Measurements from ENCODE around the gene RTN4RL2. TPM values are rescaled to one million over a fixed set of nuclear protein-coding genes. Genes with fewer than 3 reads are reported as not detected.

The RTN4RL2 gene
- total RNA-seq, 4 donors from 2014 or later: 0.13 to 2.8 (median 0.77) TPM

DNA sequence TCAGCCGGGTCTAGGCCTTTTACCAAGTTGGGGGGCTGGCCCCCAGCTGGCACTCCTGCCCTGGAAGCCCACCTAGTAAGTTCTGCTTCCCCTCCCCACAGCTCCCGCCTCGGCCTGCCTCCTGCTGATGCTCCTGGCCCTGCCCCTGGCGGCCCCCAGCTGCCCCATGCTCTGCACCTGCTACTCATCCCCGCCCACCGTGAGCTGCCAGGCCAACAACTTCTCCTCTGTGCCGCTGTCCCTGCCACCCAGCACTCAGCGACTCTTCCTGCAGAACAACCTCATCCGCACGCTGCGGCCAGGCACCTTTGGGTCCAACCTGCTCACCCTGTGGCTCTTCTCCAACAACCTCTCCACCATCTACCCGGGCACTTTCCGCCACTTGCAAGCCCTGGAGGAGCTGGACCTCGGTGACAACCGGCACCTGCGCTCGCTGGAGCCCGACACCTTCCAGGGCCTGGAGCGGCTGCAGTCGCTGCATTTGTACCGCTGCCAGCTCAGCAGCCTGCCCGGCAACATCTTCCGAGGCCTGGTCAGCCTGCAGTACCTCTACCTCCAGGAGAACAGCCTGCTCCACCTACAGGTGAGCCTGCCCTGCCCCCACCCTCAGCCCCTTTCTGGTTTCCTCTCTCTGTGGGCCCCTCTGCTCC lies 7.3 kb downstream of the RTN4RL2 start:
- intact Hi-C loops (cut with DNase I; ENCODE audit: low total_unique reads) (no loop called here), in situ Hi-C loops (cut with MboI; ENCODE audit: low sequenced_read_pairs in 4 of 4) (loop anchor here in 1 of 4 donors (25.0 kb wide), 2 partner anchors 170 to 1045 kb away; partner anchors contain the start of genes OR5B21 and YPEL4)
- H3K27ac ChIP-seq: no peak overlapping the region

DNA sequence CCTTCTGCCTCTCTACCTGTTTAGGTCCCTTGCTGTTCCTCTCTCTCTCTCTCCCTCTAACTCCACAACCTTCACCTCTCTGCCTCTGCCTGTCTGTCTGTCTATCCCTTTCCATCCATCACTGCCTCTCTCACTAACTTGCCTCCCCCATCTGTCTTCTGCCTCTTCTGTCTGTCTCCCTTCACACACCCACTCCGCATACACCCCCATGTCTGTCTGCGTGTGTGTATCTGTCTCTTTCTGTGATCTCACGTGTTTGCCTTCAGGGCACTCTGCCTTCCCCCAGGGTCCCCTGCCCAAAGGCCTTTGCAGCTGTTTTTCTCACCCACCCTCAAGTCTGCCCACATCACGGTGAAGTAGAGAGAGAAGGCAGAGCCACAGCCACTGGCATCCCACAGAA lies 7.9 kb downstream of the RTN4RL2 start:
- ATAC-seq: no peak
- H3K27me3 ChIP-seq: no peaks in the 10 kb centered on the region
- intact Hi-C loops (cut with DNase I; ENCODE audit: low total_unique reads) (no loop called here), in situ Hi-C loops (cut with MboI; ENCODE audit: low sequenced_read_pairs in 4 of 4) (loop anchor here in 1 of 4 donors (25.0 kb wide), 2 partner anchors 169 to 1044 kb away; partner anchors contain the start of genes OR5B21 and YPEL4)
- DNase-seq: no peak
- H3K4me1 ChIP-seq: no peaks in the 10 kb centered on the region
- H3K36me3 ChIP-seq: no peaks in the 10 kb centered on the region
- no peak for TF ChIP-seq POLR2A (IDR thresholded peaks at IDR 0.05)
- TF ChIP-seq, protein P1, sequence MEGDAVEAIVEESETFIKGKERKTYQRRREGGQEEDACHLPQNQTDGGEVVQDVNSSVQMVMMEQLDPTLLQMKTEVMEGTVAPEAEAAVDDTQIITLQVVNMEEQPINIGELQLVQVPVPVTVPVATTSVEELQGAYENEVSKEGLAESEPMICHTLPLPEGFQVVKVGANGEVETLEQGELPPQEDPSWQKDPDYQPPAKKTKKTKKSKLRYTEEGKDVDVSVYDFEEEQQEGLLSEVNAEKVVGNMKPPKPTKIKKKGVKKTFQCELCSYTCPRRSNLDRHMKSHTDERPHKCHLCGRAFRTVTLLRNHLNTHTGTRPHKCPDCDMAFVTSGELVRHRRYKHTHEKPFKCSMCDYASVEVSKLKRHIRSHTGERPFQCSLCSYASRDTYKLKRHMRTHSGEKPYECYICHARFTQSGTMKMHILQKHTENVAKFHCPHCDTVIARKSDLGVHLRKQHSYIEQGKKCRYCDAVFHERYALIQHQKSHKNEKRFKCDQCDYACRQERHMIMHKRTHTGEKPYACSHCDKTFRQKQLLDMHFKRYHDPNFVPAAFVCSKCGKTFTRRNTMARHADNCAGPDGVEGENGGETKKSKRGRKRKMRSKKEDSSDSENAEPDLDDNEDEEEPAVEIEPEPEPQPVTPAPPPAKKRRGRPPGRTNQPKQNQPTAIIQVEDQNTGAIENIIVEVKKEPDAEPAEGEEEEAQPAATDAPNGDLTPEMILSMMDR (IDR thresholded peaks at IDR 0.05 in 4 of 5, conservative IDR thresholded peaks at IDR 0.05 in 1 of 5): no peak
- H3K9me3 ChIP-seq: no peaks in the 10 kb centered on the region
- H3K27ac ChIP-seq: no peak overlapping the region
- no peak overlapping the region for H3K4me3 ChIP-seq

More for the DNA sequence above, 7.3 kb downstream of the RTN4RL2 start:
- DNase-seq: no peak
- ATAC-seq: no peak
- H3K4me3 ChIP-seq: no peak overlapping the region
- H3K36me3 ChIP-seq: no peaks in the 10 kb centered on the region
- TF ChIP-seq, protein P1 (IDR thresholded peaks at IDR 0.05 in 4 of 5, conservative IDR thresholded peaks at IDR 0.05 in 1 of 5): no peak
- no peak for TF ChIP-seq POLR2A (IDR thresholded peaks at IDR 0.05)
- no peaks in the 10 kb centered on the region for H3K27me3 ChIP-seq
- H3K9me3 ChIP-seq: no peaks in the 10 kb centered on the region
- no peaks in the 10 kb centered on the region for H3K4me1 ChIP-seq

DNA sequence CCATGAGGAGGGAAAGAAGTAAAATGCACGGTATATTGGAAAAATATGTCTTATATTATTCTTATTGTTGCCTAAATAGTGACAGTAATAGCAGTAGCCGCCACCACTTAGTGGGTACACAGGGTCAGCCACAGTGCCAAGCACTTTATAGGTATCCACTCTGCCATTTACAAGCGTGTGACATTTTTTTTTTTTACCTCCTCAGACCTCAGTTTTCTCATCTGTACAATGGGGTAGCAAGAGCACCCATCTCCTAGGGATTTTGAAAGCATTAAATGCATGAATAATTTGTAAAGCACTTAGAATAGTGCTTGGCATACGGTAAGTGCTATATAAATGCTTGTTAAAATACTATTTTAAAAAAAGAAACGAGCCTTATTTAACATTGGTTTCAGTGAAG lies 8.9 kb downstream of the RTN4RL2 start:
- H3K4me1 ChIP-seq: no peaks in the 10 kb centered on the region
- in situ Hi-C loops (cut with MboI; ENCODE audit: low sequenced_read_pairs in 4 of 4): loop anchor here in 1 of 4 donors (25.0 kb wide), 2 partner anchors 168 to 1043 kb away; partner anchors contain the start of genes OR5B21 and YPEL4
- no peaks in the 10 kb centered on the region for H3K36me3 ChIP-seq
- H3K27me3 ChIP-seq: no peaks in the 10 kb centered on the region
- intact Hi-C loops (cut with DNase I; ENCODE audit: low total_unique reads): no loop called here
- H3K4me3 ChIP-seq: no peak overlapping the region
- ATAC-seq (no peak), DNase-seq (no peak)
- TF ChIP-seq, protein P1 (IDR thresholded peaks at IDR 0.05 in 4 of 5, conservative IDR thresholded peaks at IDR 0.05 in 1 of 5): no peak
- TF ChIP-seq POLR2A (IDR thresholded peaks at IDR 0.05): no peak
- no peak overlapping the region for H3K27ac ChIP-seq
- H3K9me3 ChIP-seq: no peaks in the 10 kb centered on the region

DNA sequence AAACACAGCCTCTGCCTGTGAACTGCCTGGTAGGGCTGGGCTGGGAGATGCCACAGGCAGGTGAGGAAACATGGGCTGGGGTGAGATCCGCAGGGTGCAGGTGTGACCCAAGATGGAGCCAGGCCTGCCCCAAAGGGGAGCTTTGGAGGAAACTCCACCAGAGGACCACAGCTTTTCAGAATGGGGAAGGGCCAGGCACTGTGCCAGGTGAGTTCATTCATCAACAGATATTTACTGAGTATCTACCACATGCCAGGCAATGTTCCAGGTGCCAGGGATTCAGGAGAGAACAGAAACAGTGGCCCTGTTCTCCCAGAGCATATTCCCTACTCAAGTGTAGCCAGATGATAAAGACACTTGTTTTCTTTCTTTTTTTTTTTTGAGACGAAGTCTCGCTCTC lies 11.2 kb downstream of the RTN4RL2 start:
- Histone ChIP-seq H3K4me1 (peaks cover 7 to 9% of the 10 kb centered on the region in 2 donors), H3K36me3 (no peaks in the 10 kb centered on the region), H3K9me3 (no peaks in the 10 kb centered on the region), H3K27ac (no peak overlapping the region), H3K4me3 (no peak overlapping the region), H3K27me3 (no peaks in the 10 kb centered on the region)
- TF ChIP-seq, protein P1 (IDR thresholded peaks at IDR 0.05 in 4 of 5, conservative IDR thresholded peaks at IDR 0.05 in 1 of 5): no peak
- no peak for TF ChIP-seq POLR2A (IDR thresholded peaks at IDR 0.05)
- intact Hi-C loops (cut with DNase I; ENCODE audit: low total_unique reads): no loop called here
- in situ Hi-C loops (cut with MboI; ENCODE audit: low sequenced_read_pairs in 4 of 4): loop anchor here in 1 of 4 donors (25.0 kb wide), 2 partner anchors 166 to 1041 kb away; partner anchors contain the start of genes OR5B21 and YPEL4
- DNase-seq: no peak
- ATAC-seq: no peak
